ENCODE measurements around the gene TES. TPM values are rescaled to one million over a fixed set of nuclear protein-coding genes. Genes with fewer than 3 reads are reported as not detected.

The TES gene
- polyA plus RNA-seq, 1 donor from 2014 or later: 38.0 TPM

GRCh38 chr7:116166156-116166555 is 44.2 kb upstream of the TES start:
- Histone ChIP-seq H3K27ac (ENCODE audit: low read length) (no peak overlapping the region), H3K4me2 (ENCODE audit: low read length) (no peak overlapping the region), H3K9me2 (ENCODE audit: insufficient read depth, low read length) (no peaks in the 10 kb centered on the region), H3K36me3 (ENCODE audit: insufficient read depth, low read length) (no peaks in the 10 kb centered on the region), H3K4me3 (ENCODE audit: low read length) (no peak overlapping the region), H4K20me1 (ENCODE audit: insufficient read depth) (no peaks in the 10 kb centered on the region), H3K9me3 (ENCODE audit: low read length) (no peaks in the 10 kb centered on the region), H3K27me3 (ENCODE audit: insufficient read depth, low read depth, low read length) (no peaks in the 10 kb centered on the region), H3F3A (ENCODE audit: insufficient read depth, low read length, poor library complexity, severe bottlenecking) (no peaks in the 10 kb centered on the region), H3K9ac (ENCODE audit: low read length) (no peak overlapping the region), H3K79me2 (replicated peaks; ENCODE audit: insufficient read depth, low read length) (no peaks in the 10 kb centered on the region), H2AFZ (ENCODE audit: low read depth, low read length) (no peak overlapping the region)
- TF ChIP-seq SMC3 (conservative IDR thresholded peaks at IDR 0.05; ENCODE audit: poor library complexity): no peak
- no peak for TF ChIP-seq MXI1 (conservative IDR thresholded peaks at IDR 0.05; ENCODE audit: poor library complexity, severe bottlenecking)
- no peak for TF ChIP-seq POLR2AphosphoS5 (IDR thresholded peaks at IDR 0.05)
- TF ChIP-seq EP300 (conservative IDR thresholded peaks at IDR 0.05; ENCODE audit: poor library complexity, severe bottlenecking): no peak
- no peak for TF ChIP-seq EZH2 (IDR thresholded peaks at IDR 0.05; ENCODE audit: borderline replicate concordance, insufficient read depth, low read length, poor library complexity, severe bottlenecking)
- TF ChIP-seq TAF1 (IDR thresholded peaks at IDR 0.05; ENCODE audit: low read depth): no peak
- TF ChIP-seq CTCF (IDR thresholded peaks at IDR 0.05; ENCODE audit: poor library complexity, severe bottlenecking): no peak
- TF ChIP-seq REST (IDR thresholded peaks at IDR 0.05; ENCODE audit: borderline replicate concordance): no peak
- no peak for TF ChIP-seq RAD21 (conservative IDR thresholded peaks at IDR 0.05)

- Histone ChIP-seq H3K4me2 (ENCODE audit: low read length) (no peak overlapping the region), H3K79me2 (replicated peaks; ENCODE audit: insufficient read depth, low read length) (no peaks in the 10 kb centered on the region), H3K27me3 (ENCODE audit: insufficient read depth, low read depth, low read length) (no peaks in the 10 kb centered on the region), H3K9ac (ENCODE audit: low read length) (no peak overlapping the region), H2AFZ (ENCODE audit: low read depth, low read length) (no peak overlapping the region), H3K36me3 (ENCODE audit: insufficient read depth, low read length) (no peaks in the 10 kb centered on the region), H4K20me1 (ENCODE audit: insufficient read depth) (no peaks in the 10 kb centered on the region), H3K27ac (ENCODE audit: low read length) (no peak overlapping the region), H3K9me2 (ENCODE audit: insufficient read depth, low read length) (no peaks in the 10 kb centered on the region), H3K4me3 (ENCODE audit: low read length) (no peak overlapping the region), H3K9me3 (ENCODE audit: low read length) (no peaks in the 10 kb centered on the region), H3F3A (ENCODE audit: insufficient read depth, low read length, poor library complexity, severe bottlenecking) (no peaks in the 10 kb centered on the region)
- TF ChIP-seq EP300 (conservative IDR thresholded peaks at IDR 0.05; ENCODE audit: poor library complexity, severe bottlenecking) (no peak), REST (IDR thresholded peaks at IDR 0.05; ENCODE audit: borderline replicate concordance) (no peak), CTCF (IDR thresholded peaks at IDR 0.05; ENCODE audit: poor library complexity, severe bottlenecking) (no peak), RAD21 (conservative IDR thresholded peaks at IDR 0.05) (no peak), MXI1 (conservative IDR thresholded peaks at IDR 0.05; ENCODE audit: poor library complexity, severe bottlenecking) (no peak), TAF1 (IDR thresholded peaks at IDR 0.05; ENCODE audit: low read depth) (no peak), SMC3 (conservative IDR thresholded peaks at IDR 0.05; ENCODE audit: poor library complexity) (no peak), EZH2 (IDR thresholded peaks at IDR 0.05; ENCODE audit: borderline replicate concordance, insufficient read depth, low read length, poor library complexity, severe bottlenecking) (no peak), POLR2AphosphoS5 (IDR thresholded peaks at IDR 0.05) (no peak)
Observed at GRCh38 chr7:116167177-116167576, 43.2 kb upstream of the TES start.

All from neural cell (in vitro differentiated cells).